ENCODE measurements around the gene ZNF530. TPM values are rescaled to one million over a fixed set of nuclear protein-coding genes. Genes with fewer than 3 reads are reported as not detected.

The ZNF530 gene
- total RNA-seq, 1 experiment from 2014 or later = 8.9 TPM

GRCh38 chr19:57558525-57558924 lies 41.2 kb upstream of the ZNF530 start:
- H3K4me1 ChIP-seq (ENCODE audit: control insufficient read depth, insufficient read depth, low read length) = peaks cover 7% of the 10 kb centered on the region
- ChIA-PET CTCF (no interaction called here), POLR2A (no interaction called here)
- peak overlapping the region; percentile 89 to 93 for H3K4me3 ChIP-seq (ENCODE audit: low read depth in 2 of 2, low read length in 2 of 2)
- in situ Hi-C loops (cut with HindIII; ENCODE audit: low pct_unique_long_range_greater_than_20kb, low sequenced_read_pairs) = no loop called here
- intact Hi-C loops (cut with micrococcal nuclease; ENCODE audit: unreplicated experiment) = no loop called here
- peak overlapping the region; percentile 79 for H3K27ac ChIP-seq (ENCODE audit: low read length)
- no peaks in the 10 kb centered on the region for H3K36me3 ChIP-seq (ENCODE audit: control insufficient read depth, insufficient read depth, low read length)
- no TSS peak for BruUV-seq (replicated peaks)
- no peak for DNase-seq (ENCODE audit: low read depth, low spot score)
- no peak for ATAC-seq
- no peaks in the 10 kb centered on the region for H3K27me3 ChIP-seq (ENCODE audit: control insufficient read depth, insufficient read depth, low read length)
- H3K9me3 ChIP-seq (ENCODE audit: control insufficient read depth, insufficient read depth, low read depth, low read length) = peaks cover 29% of the 10 kb centered on the region; the same call in 1 of the 2 replicates
- TF ChIP-seq CTCF (IDR thresholded peaks at IDR 0.05) (no peak; the same call in 1 of the 2 replicates), SIN3A (IDR thresholded peaks at IDR 0.05; ENCODE audit: borderline replicate concordance, insufficient read depth, low read depth, low read length) (0 out of 2 replicates have a peak, but pooled peaks have one; percentile 7)

GRCh38 chr19:57559008-57559403 lies 40.7 kb upstream of the ZNF530 start:
- Histone ChIP-seq H3K4me3 (ENCODE audit: low read depth in 2 of 2, low read length in 2 of 2) (peak overlapping the region; percentile 89 to 93), H3K27me3 (ENCODE audit: control insufficient read depth, insufficient read depth, low read length) (no peaks in the 10 kb centered on the region), H3K4me1 (ENCODE audit: control insufficient read depth, insufficient read depth, low read length) (peaks cover 7% of the 10 kb centered on the region), H3K27ac (ENCODE audit: low read length) (peak overlapping the region; percentile 79), H3K36me3 (ENCODE audit: control insufficient read depth, insufficient read depth, low read length) (no peaks in the 10 kb centered on the region), H3K9me3 (ENCODE audit: control insufficient read depth, insufficient read depth, low read depth, low read length) (peaks cover 29% of the 10 kb centered on the region; the same call in 1 of the 2 replicates)
- in situ Hi-C loops (cut with HindIII; ENCODE audit: low pct_unique_long_range_greater_than_20kb, low sequenced_read_pairs) (no loop called here), intact Hi-C loops (cut with micrococcal nuclease; ENCODE audit: unreplicated experiment) (no loop called here)
- ChIA-PET POLR2A (no interaction called here), CTCF (no interaction called here)
- ATAC-seq (peak; percentile 64), DNase-seq (ENCODE audit: low read depth, low spot score) (no peak)
- TF ChIP-seq REST (IDR thresholded peaks at IDR 0.05; ENCODE audit: insufficient read depth in 1 of 2, low read depth in 2 of 2, low read length in 1 of 2) = no peak
- no peak for TF ChIP-seq TCF7L2 (IDR thresholded peaks at IDR 0.05; ENCODE audit: low read depth, low read length)
- TF ChIP-seq POLR2AphosphoS5 (IDR thresholded peaks at IDR 0.05; ENCODE audit: low read depth, low read length) = no peak
- TF ChIP-seq SIN3A (IDR thresholded peaks at IDR 0.05; ENCODE audit: borderline replicate concordance, insufficient read depth, low read depth, low read length) = no peak
- TF ChIP-seq CTCF (IDR thresholded peaks at IDR 0.05) = no peak
- no TSS peak for BruUV-seq (replicated peaks)

All from Panc1 (cell line).